GM23338 (cell line): ENCODE data around the gene COL15A1. TPM values are rescaled to one million over a fixed set of nuclear protein-coding genes. Genes with fewer than 3 reads are reported as not detected.

ENCODE experiments used
- ATAC-seq: fragments of 200-7000 bp; cut with Tn5 transposase; 3 replicates; pipeline ENCODE4 v1.9.1; 2020
- DNase-seq: peaks from one replicate; pipeline ENCODE4 v3.0.0-alpha.2; 2015; ENCODE audit warnings: low spot score
- H2AFZ ChIP-seq: fragments of 200-600 bp; sonication (generic); 2 replicates; pipeline ENCODE4 v1.8.0; 2016; ENCODE audit warnings: antibody characterized with exemption, mild to moderate bottlenecking, moderate library complexity
- H3F3A ChIP-seq: fragments of 200-600 bp; sonication (generic); replicated peaks from 2 replicates; pipeline ENCODE4 v1.8.0; 2017; ENCODE audit warnings: antibody characterized with exemption, mixed run types, low read depth
- H3K27ac ChIP-seq: fragments of 200-600 bp; sonication (generic); 2 replicates; pipeline ENCODE4 v1.6.1; 2016; ENCODE audit warnings: low read depth
- H3K27me3 ChIP-seq: fragments of 200-600 bp; sonication (generic); 2 replicates; pipeline ENCODE4 v1.8.0; 2016; ENCODE audit warnings: mild to moderate bottlenecking, mixed run types, moderate library complexity; ENCODE audit not compliant: insufficient read depth
- H3K36me3 ChIP-seq: fragments of 200-600 bp; sonication (generic); 2 replicates; pipeline ENCODE4 v1.8.0; 2016; ENCODE audit warnings: mild to moderate bottlenecking; ENCODE audit not compliant: insufficient read depth
- H3K4me1 ChIP-seq: fragments of 200-600 bp; sonication (generic); 2 replicates; pipeline ENCODE4 v1.8.0; 2016; ENCODE audit warnings: mild to moderate bottlenecking, moderate library complexity; ENCODE audit not compliant: insufficient read depth
- H3K4me2 ChIP-seq: fragments of 200-600 bp; sonication (generic); 2 replicates; pipeline ENCODE4 v1.7.1; 2017; ENCODE audit warnings: mixed run types
- H3K4me3 ChIP-seq: fragments of 200-600 bp; sonication (generic); 2 replicates; pipeline ENCODE4 v1.6.1; 2016; ENCODE audit warnings: mixed run types
- H3K79me2 ChIP-seq: fragments of 200-600 bp; sonication (generic); replicated peaks from 2 replicates; pipeline ENCODE4 v1.8.0; 2017; ENCODE audit warnings: mild to moderate bottlenecking; ENCODE audit not compliant: insufficient read depth
- H3K9me2 ChIP-seq: fragments of 200-600 bp; sonication (generic); 2 replicates; pipeline ENCODE4 v1.8.0; 2017; ENCODE audit not compliant: insufficient read depth
- H4K20me1 ChIP-seq: fragments of 200-600 bp; sonication (generic); replicated peaks from 2 replicates; pipeline ENCODE4 v1.8.0; 2017; ENCODE audit warnings: mild to moderate bottlenecking; ENCODE audit not compliant: insufficient read depth
- H3K27ac Mint-ChIP-seq: 2 replicates; pipeline ENCODE4 v1.8.0; 2020; ENCODE audit warnings: inconsistent platforms, mild to moderate bottlenecking, moderate library complexity, mixed read lengths
- H3K27me3 Mint-ChIP-seq: 3 replicates; pipeline ENCODE4 v1.8.0; 2022; ENCODE audit warnings: low read depth, mild to moderate bottlenecking, moderate library complexity, mixed read lengths, inconsistent platforms; ENCODE audit not compliant: insufficient read depth, poor library complexity
- H3K36me3 Mint-ChIP-seq: 3 replicates; pipeline ENCODE4 v1.8.0; 2021; ENCODE audit warnings: low read depth, mild to moderate bottlenecking, inconsistent platforms, moderate library complexity, mixed read lengths
- H3K4me1 Mint-ChIP-seq: 3 replicates; pipeline ENCODE4 v1.8.0; 2020; ENCODE audit warnings: mild to moderate bottlenecking, inconsistent platforms, mixed read lengths
- H3K4me3 Mint-ChIP-seq: 3 replicates; pipeline ENCODE4 v1.8.0; 2021; ENCODE audit warnings: moderate library complexity, mild to moderate bottlenecking, inconsistent platforms, mixed read lengths
- H3K9me3 Mint-ChIP-seq: 3 replicates; pipeline ENCODE4 v1.8.0; 2020; ENCODE audit warnings: moderate library complexity, mild to moderate bottlenecking, inconsistent platforms, mixed read lengths
- CREB1 ChIP-seq: fragments of 250-450 bp; sonication (Bioruptor Pico); IDR thresholded peaks from 2 replicates; pipeline ENCODE4 v1.5.0; 2020; ENCODE audit warnings: low read depth, mild to moderate bottlenecking, moderate library complexity
- CTCF ChIP-seq, 2 experiments: fragments of 200-600 bp in 1 of 2; sonication (generic) in 1 of 2; conservative IDR thresholded peaks; 2 replicates each; pipeline versions ENCODE4 v1.5.1 to v1.6.1; 2016 to 2017; ENCODE audit warnings: antibody characterized with exemption in 2 of 2, low read depth in 2 of 2, mild to moderate bottlenecking in 2 of 2, moderate library complexity in 1 of 2
- ETS1 ChIP-seq: IDR thresholded peaks from 2 replicates; pipeline ENCODE4 v1.6.1; 2016; ENCODE audit warnings: antibody characterized with exemption
- EZH2 ChIP-seq: fragments of 200-600 bp; sonication (generic); IDR thresholded peaks from one replicate; pipeline ENCODE4 v1.8.0; 2017; ENCODE audit warnings: antibody characterized with exemption, mild to moderate bottlenecking, low read depth; ENCODE audit not compliant: unreplicated experiment
- EZH2phosphoT487 ChIP-seq: fragments of 200-600 bp; sonication (generic); IDR thresholded peaks from one replicate; pipeline ENCODE4 v1.8.1; 2018; ENCODE audit warnings: antibody characterized with exemption; ENCODE audit not compliant: unreplicated experiment
- JUNB ChIP-seq: IDR thresholded peaks from one replicate; pipeline ENCODE4 v1.6.1; 2016; ENCODE audit warnings: antibody characterized with exemption; ENCODE audit not compliant: unreplicated experiment
- NANOG ChIP-seq: IDR thresholded peaks from 2 replicates; pipeline ENCODE4 v1.6.1; 2016; ENCODE audit warnings: antibody characterized with exemption, borderline replicate concordance
- POLR2AphosphoS5 ChIP-seq: IDR thresholded peaks from 2 replicates; pipeline ENCODE4 v1.6.1; 2016; ENCODE audit warnings: antibody characterized with exemption, low read depth
- STAT1 ChIP-seq: IDR thresholded peaks from one replicate; pipeline ENCODE4 v1.6.1; 2016; ENCODE audit warnings: antibody characterized with exemption; ENCODE audit not compliant: unreplicated experiment
- ZNF114 ChIP-seq: fragments of 250-450 bp; sonication (Bioruptor Pico); IDR thresholded peaks from 2 replicates; pipeline ENCODE4 v1.5.0; 2020; ENCODE audit warnings: mild to moderate bottlenecking, moderate library complexity
- ZNF331 ChIP-seq: fragments of 250-450 bp; sonication (Bioruptor Pico); IDR thresholded peaks from 2 replicates; pipeline ENCODE4 v1.5.0; 2020; ENCODE audit warnings: low read depth, mild to moderate bottlenecking, moderate library complexity
- polyA plus RNA-seq: library from polyadenylated mRNA; unstranded; fragments of >200 nt; fragmentation: Nextera tagmentation; extraction: Ambion mirVana; gene quantifications from 2 replicates; pipeline ENCODE4 v1.2.1, GENCODE V29; 2016
- total RNA-seq: library from RNA; depleted of rRNA; stranded (reverse); fragments of >200 nt; shearing (Covaris generic); gene quantifications from 2 replicates; pipeline ENCODE4 v1.2.3, GENCODE V29; 2014
- TF ChIP-seq, protein P1 (sequence below): IDR thresholded peaks from one replicate; pipeline ENCODE4 v1.6.1; 2018; ENCODE audit warnings: antibody characterized with exemption; ENCODE audit not compliant: unreplicated experiment

Gene COL15A1
- total and polyA plus RNA-seq, 2 experiments from 2014 or later = 0.17 to 0.18 TPM

DNA sequence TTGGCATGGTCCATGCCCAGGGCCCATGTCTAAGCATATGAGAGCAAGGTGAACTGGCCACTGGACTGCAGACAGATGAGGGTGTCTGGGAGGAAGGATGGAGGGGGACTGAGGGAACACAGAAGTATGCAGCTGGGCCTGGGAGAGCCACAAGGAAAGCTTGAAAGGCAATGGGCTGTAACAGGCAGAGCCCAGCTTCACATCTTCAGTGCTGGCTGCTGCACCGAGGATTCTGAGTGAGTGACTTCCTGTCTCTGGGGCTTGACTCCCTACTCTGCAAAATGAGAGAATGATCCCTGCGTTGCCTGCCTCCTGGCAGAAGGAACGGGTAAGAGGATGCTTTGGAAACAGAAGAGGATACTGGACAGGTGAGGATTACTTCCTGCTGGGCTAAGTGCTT lies 29.0 kb downstream of the COL15A1 start:
- DNase-seq (no peak), ATAC-seq (no peak)
- Histone ChIP-seq H3K4me1 (peaks cover 14% of the 10 kb centered on the region), H4K20me1 (no peaks in the 10 kb centered on the region), H3F3A (no peaks in the 10 kb centered on the region), H3K79me2 (no peaks in the 10 kb centered on the region), H3K27ac (no peak overlapping the region), H3K36me3 (no peaks in the 10 kb centered on the region), H3K4me2 (no peak overlapping the region), H3K27me3 (peaks cover 24% of the 10 kb centered on the region), H2AFZ (no peak overlapping the region), H3K4me3 (no peak overlapping the region), H3K9me2 (no peaks in the 10 kb centered on the region)
- H3K4me3 Mint-ChIP-seq = no peak overlapping the region
- TF ChIP-seq ZNF331 = no peak
- no peak for TF ChIP-seq EZH2phosphoT487
- TF ChIP-seq STAT1 = no peak
- TF ChIP-seq ZNF114 (CRISPR knock-in tag) = no peak
- no peak overlapping the region for H3K27ac Mint-ChIP-seq
- H3K9me3 Mint-ChIP-seq = no peaks in the 10 kb centered on the region
- H3K36me3 Mint-ChIP-seq = no peaks in the 10 kb centered on the region; the same call in 2 of the 3 replicates
- H3K27me3 Mint-ChIP-seq = peaks cover 27% of the 10 kb centered on the region
- H3K4me1 Mint-ChIP-seq = peaks cover 35% of the 10 kb centered on the region

DNA sequence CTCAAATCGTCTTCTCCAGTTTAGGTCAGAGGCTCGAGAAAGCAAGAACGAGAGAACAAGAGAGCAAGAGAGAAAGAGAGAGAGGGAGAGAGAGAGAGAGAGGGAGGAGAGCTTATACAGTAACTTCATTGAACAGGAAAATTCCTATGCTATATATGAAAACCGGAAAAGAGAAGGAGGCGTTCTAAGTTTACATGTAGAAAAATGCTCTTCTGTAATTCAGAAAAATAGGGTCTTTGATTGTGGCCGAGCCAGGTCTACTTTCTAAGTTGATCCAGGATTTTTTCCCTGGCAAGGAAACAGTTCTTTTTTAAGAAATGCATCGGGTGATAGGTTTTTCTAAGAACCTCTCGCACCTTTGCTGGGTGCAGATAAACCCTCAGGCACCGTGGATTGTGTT lies 29.5 kb downstream of the COL15A1 start:
- H3K9me3 Mint-ChIP-seq = no peaks in the 10 kb centered on the region
- Histone ChIP-seq H3F3A (no peaks in the 10 kb centered on the region), H3K4me1 (peaks cover 14% of the 10 kb centered on the region), H3K79me2 (no peaks in the 10 kb centered on the region), H4K20me1 (no peaks in the 10 kb centered on the region), H3K4me3 (no peak overlapping the region), H3K36me3 (no peaks in the 10 kb centered on the region), H3K4me2 (no peak overlapping the region), H3K9me2 (no peaks in the 10 kb centered on the region), H2AFZ (no peak overlapping the region), H3K27me3 (peaks cover 24% of the 10 kb centered on the region), H3K27ac (no peak overlapping the region)
- H3K27ac Mint-ChIP-seq = no peak overlapping the region
- H3K36me3 Mint-ChIP-seq = no peaks in the 10 kb centered on the region; the same call in 2 of the 3 replicates
- no peak for DNase-seq
- H3K27me3 Mint-ChIP-seq = peaks cover 27% of the 10 kb centered on the region
- H3K4me3 Mint-ChIP-seq = no peak overlapping the region
- H3K4me1 Mint-ChIP-seq = peaks cover 38% of the 10 kb centered on the region
- no peak for ATAC-seq
- TF ChIP-seq EZH2 (no peak), NANOG (no peak), POLR2AphosphoS5 (no peak), ETS1 (no peak), JUNB (no peak), CTCF (conservative IDR thresholded peaks at IDR 0.05; ENCODE audit: low read depth in 2 of 2) (no peak), ZNF331 (no peak), CREB1 (no peak), EZH2phosphoT487 (no peak)
- TF ChIP-seq, protein P1, sequence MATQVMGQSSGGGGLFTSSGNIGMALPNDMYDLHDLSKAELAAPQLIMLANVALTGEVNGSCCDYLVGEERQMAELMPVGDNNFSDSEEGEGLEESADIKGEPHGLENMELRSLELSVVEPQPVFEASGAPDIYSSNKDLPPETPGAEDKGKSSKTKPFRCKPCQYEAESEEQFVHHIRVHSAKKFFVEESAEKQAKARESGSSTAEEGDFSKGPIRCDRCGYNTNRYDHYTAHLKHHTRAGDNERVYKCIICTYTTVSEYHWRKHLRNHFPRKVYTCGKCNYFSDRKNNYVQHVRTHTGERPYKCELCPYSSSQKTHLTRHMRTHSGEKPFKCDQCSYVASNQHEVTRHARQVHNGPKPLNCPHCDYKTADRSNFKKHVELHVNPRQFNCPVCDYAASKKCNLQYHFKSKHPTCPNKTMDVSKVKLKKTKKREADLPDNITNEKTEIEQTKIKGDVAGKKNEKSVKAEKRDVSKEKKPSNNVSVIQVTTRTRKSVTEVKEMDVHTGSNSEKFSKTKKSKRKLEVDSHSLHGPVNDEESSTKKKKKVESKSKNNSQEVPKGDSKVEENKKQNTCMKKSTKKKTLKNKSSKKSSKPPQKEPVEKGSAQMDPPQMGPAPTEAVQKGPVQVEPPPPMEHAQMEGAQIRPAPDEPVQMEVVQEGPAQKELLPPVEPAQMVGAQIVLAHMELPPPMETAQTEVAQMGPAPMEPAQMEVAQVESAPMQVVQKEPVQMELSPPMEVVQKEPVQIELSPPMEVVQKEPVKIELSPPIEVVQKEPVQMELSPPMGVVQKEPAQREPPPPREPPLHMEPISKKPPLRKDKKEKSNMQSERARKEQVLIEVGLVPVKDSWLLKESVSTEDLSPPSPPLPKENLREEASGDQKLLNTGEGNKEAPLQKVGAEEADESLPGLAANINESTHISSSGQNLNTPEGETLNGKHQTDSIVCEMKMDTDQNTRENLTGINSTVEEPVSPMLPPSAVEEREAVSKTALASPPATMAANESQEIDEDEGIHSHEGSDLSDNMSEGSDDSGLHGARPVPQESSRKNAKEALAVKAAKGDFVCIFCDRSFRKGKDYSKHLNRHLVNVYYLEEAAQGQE = no peak
